B cell (primary cell): ENCODE data around the gene PRELID1. TPM values are rescaled to one million over a fixed set of nuclear protein-coding genes. Genes with fewer than 3 reads are reported as not detected.

Experiments used
- ATAC-seq: fragments of 200-7000 bp; cut with Tn5 transposase; one replicate; pipeline ENCODE4 v1.10.0; 2021; ENCODE audit warnings: low read depth, mild to moderate bottlenecking, moderate number of reproducible peaks, moderate library complexity
- CTCF ChIA-PET: fragments of 350-600 bp; sonication (Branson Sonifier 250); formaldehyde crosslinking; loops from one replicate; lab custom pipeline; 2021; ENCODE audit warnings: antibody characterized with exemption, inconsistent platforms; lab: Charles Lee
- POLR2A ChIA-PET: fragments of 350-600 bp; sonication (Branson Sonifier 250); formaldehyde crosslinking; loops from one replicate; lab custom pipeline; 2021; ENCODE audit warnings: antibody characterized with exemption; lab: Charles Lee
- DNase-seq: peaks from one replicate; pipeline ENCODE4 v3.0.0; 2013
- H2AFZ ChIP-seq: 2 replicates; pipeline ENCODE4 v1.6.1; 2012; ENCODE audit warnings: mild to moderate bottlenecking, low read depth, low read length; ENCODE audit not compliant: insufficient read depth, poor library complexity, severe bottlenecking
- H3K27ac ChIP-seq, 2 donors: 1 replicate in 1 of 2; 2 replicates in 1 of 2; pipeline ENCODE4 v1.5.1; 2012 to 2013; ENCODE audit warnings: low read length in 2 of 2, mild to moderate bottlenecking in 2 of 2, moderate library complexity in 1 of 2
- H3K27me3 ChIP-seq, 4 experiments: fragments of 200-600 bp in 1 of 4; sonication (generic) in 1 of 4; replicated peaks in 1 of 4; 1 replicate in 2 of 4; 2 replicates in 2 of 4; pipeline versions ENCODE4 v1.6.1 to v1.7.0; 2013 to 2016; ENCODE audit warnings: low read length in 3 of 4, mild to moderate bottlenecking in 2 of 4, mixed read lengths in 1 of 4, moderate library complexity in 1 of 4; ENCODE audit not compliant: insufficient read depth in 4 of 4, control insufficient read depth in 3 of 4; ENCODE audit errors: control extremely low read depth in 1 of 4
- H3K36me3 ChIP-seq, 2 experiments: replicated peaks in 1 of 2; 1 replicate in 1 of 2; 2 replicates in 1 of 2; pipeline versions ENCODE4 v1.6.1 to v1.7.1; 2013; ENCODE audit warnings: low read length in 1 of 2; ENCODE audit not compliant: insufficient read depth in 2 of 2, control insufficient read depth in 1 of 2; ENCODE audit errors: control extremely low read depth in 1 of 2, extremely low read depth in 1 of 2
- H3K4me1 ChIP-seq, 2 donors: fragments of 200-600 bp in 1 of 2; sonication (generic) in 1 of 2; 1 replicate in 1 of 2; 2 replicates in 1 of 2; pipeline versions ENCODE4 v1.5.1 to v1.6.1; 2013 to 2017; ENCODE audit warnings: low read length in 2 of 2; ENCODE audit not compliant: control insufficient read depth in 2 of 2, insufficient read depth in 2 of 2
- H3K4me2 ChIP-seq: replicated peaks from 2 replicates; pipeline ENCODE3; 2012; ENCODE audit warnings: mild to moderate bottlenecking, low read depth, low read length; ENCODE audit not compliant: poor library complexity, severe bottlenecking
- H3K4me3 ChIP-seq, 5 experiments: fragments of 200-600 bp in 1 of 5; sonication (generic) in 1 of 5; 1 replicate in 3 of 5; 2 replicates in 2 of 5; pipeline versions ENCODE4 v1.5.1 to v1.7.0; 2011 to 2016; ENCODE audit warnings: low read length in 4 of 5, mild to moderate bottlenecking in 4 of 5, low read depth in 2 of 5, control low read depth in 1 of 5, moderate library complexity in 1 of 5; ENCODE audit not compliant: insufficient read depth in 1 of 5; ENCODE audit errors: control extremely low read depth in 1 of 5, extremely low read depth in 1 of 5
- H3K79me2 ChIP-seq: fragments of 200-600 bp; sonication (generic); one replicate; pipeline ENCODE4 v1.6.0; 2016; ENCODE audit warnings: low read length; ENCODE audit not compliant: control insufficient read depth, insufficient read depth
- H3K9ac ChIP-seq: fragments of 200-600 bp; sonication (generic); 2 replicates; pipeline ENCODE4 v1.6.1; 2017; ENCODE audit warnings: mild to moderate bottlenecking, low read length, moderate library complexity
- H3K9me3 ChIP-seq, 3 donors: one replicate each; pipeline versions ENCODE4 v1.6.1 to v1.7.1; 2013; ENCODE audit warnings: low read length in 2 of 3; ENCODE audit not compliant: control insufficient read depth in 2 of 3, insufficient read depth in 1 of 3; ENCODE audit errors: control extremely low read depth in 1 of 3
- H4K20me1 ChIP-seq: 2 replicates; pipeline ENCODE4 v1.6.0; 2012; ENCODE audit warnings: mild to moderate bottlenecking, low read length; ENCODE audit not compliant: insufficient read depth, control insufficient read depth, poor library complexity, severe bottlenecking
- H3K27ac Mint-ChIP-seq: one replicate; pipeline ENCODE4 v1.8.0; 2021; ENCODE audit warnings: mixed read lengths
- H3K27me3 Mint-ChIP-seq: one replicate; pipeline ENCODE4 v1.8.0; 2021; ENCODE audit warnings: mixed read lengths
- H3K4me1 Mint-ChIP-seq: one replicate; pipeline ENCODE4 v1.8.0; 2021; ENCODE audit warnings: mixed read lengths
- H3K4me3 Mint-ChIP-seq: one replicate; pipeline ENCODE4 v1.8.0; 2021; ENCODE audit warnings: mixed read lengths
- H3K9me3 Mint-ChIP-seq: one replicate; pipeline ENCODE4 v1.8.0; 2022; ENCODE audit warnings: mixed read lengths; ENCODE audit not compliant: insufficient read depth
- CTCF ChIP-seq: fragments of 200-600 bp; IDR thresholded peaks from one replicate; pipeline ENCODE4 v1.8.0; 2022; ENCODE audit warnings: antibody characterized with exemption, mild to moderate bottlenecking
- EZH2 ChIP-seq: IDR thresholded peaks from 2 replicates; pipeline ENCODE4 v1.6.1; 2012; ENCODE audit warnings: borderline replicate concordance, low read depth, mild to moderate bottlenecking, moderate library complexity, low read length; ENCODE audit not compliant: insufficient read depth, poor library complexity, severe bottlenecking
- WGBS: methylation state at CpG from one replicate; pipeline ENCODE4 v1.1.5; 2013; ENCODE audit warnings: missing lambda C conversion rate; ENCODE audit not compliant: insufficient coverage; 5-methylcytosine and 5-hydroxymethylcytosine counted together
- intact Hi-C: fragments of 100-400 bp; cut with micrococcal nuclease; formaldehyde crosslinking; loops from one replicate; pipeline ENCODE4 v1.10.0; 2022
- polyA plus RNA-seq: library from polyadenylated mRNA; depleted of rRNA; stranded (reverse); fragments of >200 nt; gene quantifications from 2 replicates; pipeline ENCODE4 v1.2.3, GENCODE V29; 2012
- total RNA-seq, 2 donors: library from RNA; stranded (reverse); fragments of 120-200 nt in 1 of 2; gene quantifications; 1 replicate in 1 of 2; 2 replicates in 1 of 2; pipeline versions ENCODE4 v1.2.3 to v1.2.4, GENCODE V29; 2013 to 2022

The PRELID1 gene
- total and polyA plus RNA-seq, 2 donors (not counting 1 experiment from before 2014, with no cell fraction given): 71.7 to 86.8 TPM

- Histone ChIP-seq H3K4me2 (no peak overlapping the region), H3K4me1 (peaks cover 37 to 48% of the 10 kb centered on the region in 2 donors), H2AFZ (no peak overlapping the region), H3K79me2 (peaks cover 31% of the 10 kb centered on the region), H3K27ac (no peak overlapping the region), H3K4me3 (no peak overlapping the region), H3K27me3 (no peaks in the 10 kb centered on the region), H3K9me3 (no peaks in the 10 kb centered on the region), H3K36me3 (no peaks in the 10 kb centered on the region), H4K20me1 (peaks cover 64% of the 10 kb centered on the region), H3K9ac (no peak overlapping the region)
- H3K9me3 Mint-ChIP-seq: no peaks in the 10 kb centered on the region
- no peak for TF ChIP-seq EZH2
- no peak for TF ChIP-seq CTCF
- no peak overlapping the region for H3K4me3 Mint-ChIP-seq
- 95% methylated on average over 12 of the region's 15 CpGs for WGBS
- ATAC-seq (no peak), DNase-seq (no peak)
- H3K27me3 Mint-ChIP-seq: no peaks in the 10 kb centered on the region
- intact Hi-C loops: loop anchor here (2.0 to 10.0 kb wide), 2 partner anchors 143 to 801 kb away; partner anchors contain the start of gene N4BP3
- ChIA-PET POLR2A (interaction anchor here (0.5 to 1.4 kb wide), 2 partner anchors 21 to 35 kb away, joined by 3 to 5 read pairs; no protein-coding TSS in a partner anchor), CTCF (interaction anchor here (1.1 to 2.3 kb wide), 2 partner anchors 10 to 12 kb away, joined by 3 to 6 read pairs; partner anchors contain the start of genes PRELID1 and RAB24)
- H3K4me1 Mint-ChIP-seq: peaks cover 45% of the 10 kb centered on the region
- H3K27ac Mint-ChIP-seq: no peak overlapping the region
These were observed 10.1 kb downstream of the PRELID1 start for GRCh38 chr5:177313561-177314259.
